Testis (tissue), 3 donors: ENCODE measurements around the gene EXOSC7. TPM values are rescaled to one million over a fixed set of nuclear protein-coding genes. Genes with fewer than 3 reads are reported as not detected.

Experiments
- DNase-seq: peaks from one replicate; pipeline ENCODE4 v3.0.0-alpha.2; 2019
- H3K27ac ChIP-seq, 2 donors: fragments of 200-600 bp; sonication (generic); one replicate each; pipeline ENCODE4 v1.5.1; 2019
- H3K27me3 ChIP-seq: fragments of 200-600 bp; sonication (generic); one replicate; pipeline ENCODE4 v1.5.1; 2019
- H3K36me3 ChIP-seq: fragments of 200-600 bp; sonication (generic); one replicate; pipeline ENCODE4 v1.5.1; 2017; ENCODE audit warnings: low read depth; ENCODE audit errors: missing control alignments
- H3K4me1 ChIP-seq: fragments of 200-600 bp; sonication (generic); one replicate; pipeline ENCODE4 v1.5.1; 2019
- H3K4me3 ChIP-seq, 2 donors: fragments of 200-600 bp; sonication (generic); one replicate each; pipeline ENCODE4 v1.5.1; 2017 to 2019
- H3K9me3 ChIP-seq: fragments of 200-600 bp; sonication (generic); one replicate; pipeline ENCODE4 v1.5.1; 2017
- CTCF ChIP-seq, 3 experiments: fragments of 450-650 bp in 2 of 3; fragments of 200-600 bp in 1 of 3; sonication (generic) in 1 of 3; IDR thresholded peaks; one replicate each; pipeline ENCODE4 v1.5.1; 2016 to 2019; ENCODE audit warnings: antibody characterized with exemption in 3 of 3, mild to moderate bottlenecking in 2 of 3, moderate library complexity in 1 of 3
- POLR2A ChIP-seq: fragments of 450-650 bp; IDR thresholded peaks from one replicate; pipeline ENCODE4 v1.6.1; 2017; ENCODE audit warnings: antibody characterized with exemption, mild to moderate bottlenecking, moderate library complexity
- WGBS, 2 donors: methylation state at CpG; one replicate each; pipeline ENCODE4 v1.1.5; 2018; 5-methylcytosine and 5-hydroxymethylcytosine counted together
- intact Hi-C: fragments of 100-400 bp; cut with DNase I; formaldehyde crosslinking; loops from one replicate; pipeline ENCODE4 v1.15.1; 2023; ENCODE audit warnings: low total_unique reads
- polyA plus RNA-seq: library from polyadenylated mRNA; stranded (reverse); fragments of 350-450 nt; fragmentation: Illumina TruSeq; extraction: RNeasy Lipid Tissue Mini Kit (QIAGEN cat#74804); gene quantifications from one replicate; pipeline ENCODE4 v1.2.3, GENCODE V29; 2014; ENCODE audit warnings: low read depth, low replicate concordance; ENCODE audit not compliant: insufficient read depth
- total RNA-seq, 2 donors: library from RNA; depleted of rRNA; stranded (reverse); fragments of >200 nt; gene quantifications; one replicate each; pipeline ENCODE4 v1.2.3, GENCODE V29; 2016

The EXOSC7 gene
- total and polyA plus RNA-seq, 3 donors from 2014 or later, result 63.3 to 71.5 (median 66.3) TPM

GRCh38 chr3:44969154-44969827, 6.8 kb upstream of the EXOSC7 start:
- no peak overlapping the region for H3K27ac ChIP-seq
- H3K9me3 ChIP-seq, result no peaks in the 10 kb centered on the region
- intact Hi-C loops, result no loop called here
- TF ChIP-seq POLR2A (no peak), CTCF (IDR thresholded peaks at IDR 0.05) (no peak)
- H3K27me3 ChIP-seq, result no peaks in the 10 kb centered on the region
- peaks cover 1% of the 10 kb centered on the region for H3K4me1 ChIP-seq
- no peak overlapping the region for H3K4me3 ChIP-seq
- no peak for DNase-seq
- H3K36me3 ChIP-seq, result no peaks in the 10 kb centered on the region
- WGBS, 2 donors, result 66 to 74% methylated on average over 5 of the region's 5 CpGs

GRCh38 chr3:44969828-44970179, 6.2 kb upstream of the EXOSC7 start:
- no peaks in the 10 kb centered on the region for H3K9me3 ChIP-seq
- peaks cover 6% of the 10 kb centered on the region for H3K4me1 ChIP-seq
- intact Hi-C loops, result no loop called here
- TF ChIP-seq POLR2A (no peak), CTCF (IDR thresholded peaks at IDR 0.05) (no peak)
- 82 to 84% methylated on average over 2 of the region's 2 CpGs for WGBS, 2 donors
- no peaks in the 10 kb centered on the region for H3K27me3 ChIP-seq
- no peak overlapping the region for H3K27ac ChIP-seq
- no peaks in the 10 kb centered on the region for H3K36me3 ChIP-seq
- no peak for DNase-seq
- H3K4me3 ChIP-seq, result no peak overlapping the region

GRCh38 chr3:44970926-44971490, 5.0 kb upstream of the EXOSC7 start:
- Histone ChIP-seq H3K4me3 (no peak overlapping the region), H3K27ac (no peak overlapping the region), H3K27me3 (no peaks in the 10 kb centered on the region), H3K4me1 (peaks cover 7% of the 10 kb centered on the region), H3K36me3 (no peaks in the 10 kb centered on the region), H3K9me3 (no peaks in the 10 kb centered on the region)
- intact Hi-C loops, result no loop called here
- no peak for TF ChIP-seq POLR2A
- 84 to 87% methylated on average over 3 of the region's 3 CpGs for WGBS, 2 donors
- no peak for DNase-seq

- Histone ChIP-seq H3K27ac (no peak overlapping the region), H3K4me1 (peaks cover 23% of the 10 kb centered on the region), H3K4me3 (no peak overlapping the region), H3K27me3 (no peaks in the 10 kb centered on the region), H3K9me3 (no peaks in the 10 kb centered on the region), H3K36me3 (no peaks in the 10 kb centered on the region)
- no peak for DNase-seq
- TF ChIP-seq CTCF (IDR thresholded peaks at IDR 0.05) (no peak), POLR2A (no peak)
- intact Hi-C loops, result no loop called here
- 61 to 67% methylated on average over 4 of the region's 4 CpGs for WGBS, 2 donors
These were observed 1.6 kb upstream of the EXOSC7 start for GRCh38 chr3:44974416-44974815.

- no peak overlapping the region for H3K4me3 ChIP-seq
- no peak overlapping the region for H3K27ac ChIP-seq
- peaks cover 46% of the 10 kb centered on the region for H3K4me1 ChIP-seq
- intact Hi-C loops, result no loop called here
- H3K27me3 ChIP-seq, result no peaks in the 10 kb centered on the region
- 91 to 96% methylated on average over 1 of the region's 1 CpG for WGBS, 2 donors
- DNase-seq, result no peak
- no peaks in the 10 kb centered on the region for H3K36me3 ChIP-seq
- H3K9me3 ChIP-seq, result no peaks in the 10 kb centered on the region
- TF ChIP-seq CTCF (IDR thresholded peaks at IDR 0.05) (no peak), POLR2A (no peak)
These were observed 5.2 kb downstream of the EXOSC7 start for GRCh38 chr3:44981220-44981619.
